ENCODE results near the gene CNTNAP2.

DNA sequence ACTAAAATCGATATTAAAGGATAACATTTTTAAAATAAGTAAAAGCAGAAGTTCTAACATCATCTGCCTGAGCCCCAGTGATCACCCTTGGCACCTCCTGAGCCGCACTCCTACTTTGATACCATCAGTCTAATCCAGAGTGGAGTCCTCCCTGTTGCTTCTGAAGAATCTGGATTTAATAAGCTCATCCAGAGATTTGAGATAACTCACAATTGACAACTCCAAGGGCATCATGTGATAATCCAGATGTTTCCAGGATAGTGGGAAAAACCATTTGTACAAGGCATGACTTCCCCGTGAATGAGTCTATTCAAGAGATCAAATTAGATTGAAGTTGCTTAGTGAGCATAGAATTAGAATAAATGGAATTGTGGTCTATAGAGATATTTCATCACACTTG, 1998.2 kb downstream of the CNTNAP2 start:
- no peak for TF ChIP-seq POLR2A (IDR thresholded peaks at IDR 0.05)
- TF ChIP-seq, protein P1, sequence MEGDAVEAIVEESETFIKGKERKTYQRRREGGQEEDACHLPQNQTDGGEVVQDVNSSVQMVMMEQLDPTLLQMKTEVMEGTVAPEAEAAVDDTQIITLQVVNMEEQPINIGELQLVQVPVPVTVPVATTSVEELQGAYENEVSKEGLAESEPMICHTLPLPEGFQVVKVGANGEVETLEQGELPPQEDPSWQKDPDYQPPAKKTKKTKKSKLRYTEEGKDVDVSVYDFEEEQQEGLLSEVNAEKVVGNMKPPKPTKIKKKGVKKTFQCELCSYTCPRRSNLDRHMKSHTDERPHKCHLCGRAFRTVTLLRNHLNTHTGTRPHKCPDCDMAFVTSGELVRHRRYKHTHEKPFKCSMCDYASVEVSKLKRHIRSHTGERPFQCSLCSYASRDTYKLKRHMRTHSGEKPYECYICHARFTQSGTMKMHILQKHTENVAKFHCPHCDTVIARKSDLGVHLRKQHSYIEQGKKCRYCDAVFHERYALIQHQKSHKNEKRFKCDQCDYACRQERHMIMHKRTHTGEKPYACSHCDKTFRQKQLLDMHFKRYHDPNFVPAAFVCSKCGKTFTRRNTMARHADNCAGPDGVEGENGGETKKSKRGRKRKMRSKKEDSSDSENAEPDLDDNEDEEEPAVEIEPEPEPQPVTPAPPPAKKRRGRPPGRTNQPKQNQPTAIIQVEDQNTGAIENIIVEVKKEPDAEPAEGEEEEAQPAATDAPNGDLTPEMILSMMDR (IDR thresholded peaks at IDR 0.05) = no peak

Data from testis (tissue), 2 donors.